Measurements from ENCODE around the gene PEX11A.

PEX11A gene

GRCh38 chr15:89675606-89676005, 14.9 kb downstream of the PEX11A start:
- no peak for ATAC-seq
- no peak for DNase-seq

DNA sequence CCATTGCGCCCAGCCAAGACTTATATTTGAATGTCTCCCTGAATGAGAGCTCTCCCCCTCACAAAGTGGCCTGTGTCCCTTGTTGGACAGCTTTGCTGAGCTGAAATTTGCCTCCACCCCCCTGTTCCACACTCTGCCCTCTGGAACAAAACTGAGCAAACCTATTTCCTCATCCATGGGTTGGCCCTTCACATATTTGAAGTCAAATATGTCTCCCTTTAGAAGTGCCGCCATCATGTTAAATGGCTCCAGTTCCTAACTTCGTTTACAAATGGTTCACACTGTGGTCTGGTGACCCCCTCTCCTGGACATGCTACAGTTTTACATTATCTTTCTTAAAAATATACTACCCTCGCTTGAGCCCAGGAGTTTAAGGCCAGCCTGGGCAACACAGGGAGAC, 16.0 kb downstream of the PEX11A start:
- no peak for DNase-seq
- ATAC-seq: no peak

DNA sequence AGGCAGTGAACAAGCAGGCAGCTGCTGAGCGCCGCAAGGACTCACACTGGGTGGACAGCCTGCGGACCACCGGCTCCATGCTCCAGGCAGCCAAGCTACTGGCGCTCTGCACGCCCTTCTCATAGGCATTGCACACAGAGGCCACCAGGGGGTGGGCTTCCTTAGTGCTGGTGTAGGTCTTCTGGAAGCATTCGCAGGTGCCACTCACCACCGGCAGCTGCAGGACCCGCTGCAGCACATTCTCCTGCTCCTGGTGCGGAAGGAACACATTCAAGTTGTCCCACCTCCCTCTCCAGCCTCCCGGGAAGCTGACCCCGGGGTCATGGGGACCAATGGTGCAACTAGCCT, 17.4 kb downstream of the PEX11A start:
- ATAC-seq (peak; percentile 47), DNase-seq (peak; percentile 34)

GRCh38 chr15:89672221-89673164, 18.1 kb downstream of the PEX11A start:
- ATAC-seq (no peak), DNase-seq (no peak)

DNA sequence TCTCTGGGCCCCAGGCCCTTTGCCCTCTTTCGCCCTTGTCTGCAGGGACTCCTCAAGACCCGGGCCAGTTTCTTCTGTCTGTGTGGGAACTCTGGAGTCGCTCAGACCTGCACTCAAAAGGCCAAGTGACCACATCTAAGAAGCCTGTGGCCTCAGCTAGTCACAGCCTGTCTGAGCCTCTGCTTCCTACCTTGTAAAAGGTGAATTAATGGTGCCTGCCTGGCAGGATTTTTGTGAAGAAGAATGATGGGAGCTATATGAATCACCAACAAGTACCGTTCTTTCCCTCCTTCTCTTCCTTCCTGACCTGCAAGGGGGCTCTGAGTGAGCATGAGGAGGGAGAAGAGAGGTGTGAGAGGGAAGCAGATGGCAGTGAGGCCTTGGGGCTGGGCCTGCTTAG, 18.9 kb downstream of the PEX11A start:
- DNase-seq: no peak
- ATAC-seq: no peak

DNA sequence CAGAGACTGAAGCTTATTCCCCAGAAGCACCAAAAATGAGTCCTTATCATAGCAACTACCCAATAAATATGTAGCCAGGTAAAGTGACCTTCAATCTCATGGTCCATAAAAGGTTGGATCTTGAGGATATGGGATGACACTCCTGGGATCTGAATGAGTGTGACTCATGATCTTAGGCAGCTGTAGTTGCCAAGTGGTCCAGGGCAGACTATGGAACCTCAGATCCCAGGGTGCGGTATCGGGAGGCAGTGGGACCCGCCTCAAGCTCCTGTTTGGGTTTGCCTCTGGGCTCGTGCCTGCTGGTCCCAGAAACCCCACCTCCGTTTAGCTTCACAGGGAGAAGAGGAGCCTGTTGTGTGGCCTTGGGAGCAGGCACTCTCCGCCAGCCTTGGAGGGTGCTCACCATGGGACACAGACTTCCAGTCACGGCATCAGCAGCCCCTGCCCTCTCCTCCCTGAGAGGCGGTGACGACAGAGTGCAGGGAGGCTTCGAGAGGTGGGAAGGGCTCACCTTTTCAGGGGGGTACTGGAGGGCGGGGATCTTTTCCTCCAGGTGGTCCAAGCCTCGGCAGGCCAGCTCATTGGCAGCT, 19.5 kb downstream of the PEX11A start:
- ATAC-seq (no peak), DNase-seq (no peak)

DNA sequence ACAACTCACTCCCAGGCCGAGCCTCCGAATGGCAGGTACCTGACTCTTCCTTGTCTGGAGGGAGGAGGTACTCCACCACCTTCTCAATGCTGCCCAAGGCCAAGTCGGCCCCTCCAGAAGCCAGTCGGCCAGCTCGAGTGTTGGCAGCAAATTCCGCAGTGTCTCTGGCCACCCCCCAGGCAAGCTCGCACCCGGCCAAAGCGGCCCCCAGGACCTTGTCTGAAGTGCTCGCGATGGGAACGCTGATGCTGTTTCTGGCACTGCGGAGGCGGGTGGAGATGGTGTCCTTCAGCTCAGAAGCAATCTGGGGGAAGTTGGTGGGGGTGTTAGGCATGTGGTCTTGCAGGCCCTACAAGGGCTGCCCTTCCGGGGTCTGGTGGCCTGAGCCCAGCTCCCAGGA, 20.6 kb downstream of the PEX11A start:
- DNase-seq (no peak), ATAC-seq (no peak)

- ATAC-seq (no peak), DNase-seq (no peak)
Observed at GRCh38 chr15:89669309-89669865, 21.2 kb downstream of the PEX11A start.

- DNase-seq (no peak), ATAC-seq (no peak)
Observed at GRCh38 chr15:89668171-89668570, 22.4 kb downstream of the PEX11A start.

GRCh38 chr15:89667706-89667960, 22.9 kb downstream of the PEX11A start:
- DNase-seq (no peak), ATAC-seq (no peak)

- no peak for ATAC-seq
- no peak for DNase-seq
Observed at GRCh38 chr15:89666858-89667705, 23.5 kb downstream of the PEX11A start.

GRCh38 chr15:89666184-89666857, 24.2 kb downstream of the PEX11A start:
- no peak for ATAC-seq
- DNase-seq: no peak

GRCh38 chr15:89665449-89666181, 24.9 kb downstream of the PEX11A start:
- DNase-seq (peak; percentile 25), ATAC-seq (peak; percentile 58)

DNA sequence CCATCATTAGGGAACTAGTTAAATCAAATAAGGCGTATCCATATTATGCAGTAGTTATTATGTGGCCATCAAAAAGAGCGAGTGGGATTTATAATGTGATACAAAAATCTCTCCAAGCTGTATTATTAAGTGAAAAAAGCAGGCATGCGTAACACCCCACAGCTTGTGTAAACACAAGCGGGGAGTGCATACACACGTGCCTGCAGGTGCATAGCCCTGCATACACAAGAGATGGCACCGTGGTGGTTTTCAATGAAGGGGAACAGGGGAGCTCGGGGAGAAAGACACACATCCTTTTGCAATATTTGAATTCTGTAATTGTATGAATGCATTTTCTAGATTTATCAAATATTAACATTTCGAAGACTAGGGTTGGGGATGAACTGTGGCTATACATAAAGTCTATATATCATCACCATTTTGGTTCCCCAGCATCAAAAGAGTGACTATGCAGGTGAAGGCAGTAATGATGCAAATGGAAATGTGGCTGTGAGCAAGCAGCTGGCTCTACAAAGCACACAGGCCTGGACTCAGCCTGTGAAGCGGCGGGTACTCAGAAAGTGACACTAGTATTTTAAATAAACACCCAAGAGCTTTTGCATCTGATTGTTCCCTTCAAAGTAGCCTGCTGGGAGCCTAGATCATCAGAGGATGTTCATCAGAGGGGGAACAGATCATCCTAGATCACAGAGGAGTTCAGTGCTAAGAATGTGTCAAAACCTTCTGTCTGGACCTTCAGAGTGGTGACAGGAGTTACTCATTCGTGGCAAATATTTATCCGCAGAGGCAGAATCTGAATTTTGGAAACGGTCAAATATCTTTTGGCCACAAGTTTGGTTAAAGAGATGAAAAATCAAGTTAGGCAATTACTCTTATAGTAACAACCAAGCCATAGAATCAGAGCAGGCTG, 25.9 kb downstream of the PEX11A start:
- ATAC-seq (no peak), DNase-seq (no peak)

GRCh38 chr15:89662893-89663626, 27.5 kb downstream of the PEX11A start:
- ATAC-seq: no peak
- DNase-seq: no peak

- ATAC-seq: no peak
- no peak for DNase-seq
Observed at GRCh38 chr15:89660556-89660955, 30.0 kb downstream of the PEX11A start.

GRCh38 chr15:89659295-89659694, 31.3 kb downstream of the PEX11A start:
- no peak for ATAC-seq

DNA sequence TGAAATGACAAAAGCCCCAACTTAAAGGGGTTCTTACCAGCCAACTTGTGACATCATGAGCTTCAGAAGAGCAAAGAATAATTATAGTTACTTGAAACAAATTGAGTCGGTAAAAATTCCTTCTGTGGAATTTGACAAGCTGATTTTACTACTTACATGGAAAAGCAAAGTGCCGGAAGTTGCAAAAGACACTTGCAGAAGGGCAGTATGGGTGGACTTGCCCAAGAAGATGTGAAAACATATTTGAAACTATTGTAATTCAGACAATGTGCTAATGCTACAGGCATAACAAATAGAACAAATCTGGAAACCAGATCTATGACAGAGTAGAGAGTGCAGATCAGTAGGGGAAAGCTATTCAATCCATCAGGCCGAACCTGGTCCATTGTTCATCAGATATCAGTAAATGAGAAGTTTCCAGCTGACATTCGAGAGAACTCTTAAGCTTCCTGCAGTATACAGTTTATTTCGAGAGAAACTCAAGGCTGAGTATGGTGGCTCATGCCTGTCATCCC, 32.8 kb downstream of the PEX11A start:
- ATAC-seq: no peak
- no peak for DNase-seq

More at GRCh38 chr15:89659295-89659694, 31.3 kb downstream of the PEX11A start:
- no peak for DNase-seq

DNA sequence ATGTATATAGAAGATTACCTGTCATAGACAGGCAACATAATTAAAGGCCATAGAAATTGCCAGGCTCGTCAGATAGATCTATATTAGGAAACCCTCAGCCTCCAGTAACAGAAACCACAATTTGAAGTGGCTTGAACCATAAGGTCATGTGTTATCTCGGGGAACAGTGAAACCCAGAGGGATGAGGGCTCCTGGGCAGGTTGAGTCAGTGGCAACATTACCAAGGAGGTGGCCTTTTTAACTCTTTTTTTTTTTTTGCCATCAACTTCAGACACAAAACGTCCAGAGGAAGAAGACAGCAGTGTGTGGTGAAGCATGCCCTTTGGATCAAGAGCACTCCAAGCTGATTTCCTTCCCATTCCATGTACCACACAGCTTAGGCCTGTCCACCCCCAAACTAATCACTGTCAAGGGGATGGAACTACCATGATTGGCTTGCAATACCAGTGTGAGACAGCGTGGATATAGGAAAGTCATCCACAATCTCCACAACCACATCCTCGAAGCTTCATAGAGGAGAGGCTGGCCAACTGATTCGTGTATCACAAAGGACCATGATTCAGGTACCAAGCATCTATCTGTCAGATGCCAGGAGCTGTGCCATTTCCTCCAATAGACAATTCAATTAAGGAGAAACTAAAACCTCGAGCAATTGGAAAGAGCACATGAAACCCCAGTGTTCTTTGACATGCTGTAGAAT, 34.3 kb downstream of the PEX11A start:
- DNase-seq: peak; percentile 37
- peak; percentile 84 for ATAC-seq
